Measurements from ENCODE around the gene LAMB1. TPM values are rescaled to one million over a fixed set of nuclear protein-coding genes. Genes with fewer than 3 reads are reported as not detected.

LAMB1 gene
- polyA plus RNA-seq, 4 donors = 588 to 715 (median 664) TPM

GRCh38 chr7:107999779-108000560 lies 3.0 kb downstream of the LAMB1 start:
- no peak for DNase-seq (ENCODE audit: low read depth in 4 of 4, low spot score in 3 of 4)

GRCh38 chr7:107998660-107999480 lies 4.1 kb downstream of the LAMB1 start:
- DNase-seq (ENCODE audit: low read depth in 4 of 4, low spot score in 3 of 4) = no peak

GRCh38 chr7:107998150-107998549 lies 4.8 kb downstream of the LAMB1 start:
- no peak for DNase-seq (ENCODE audit: low read depth in 4 of 4, low spot score in 3 of 4)

DNA sequence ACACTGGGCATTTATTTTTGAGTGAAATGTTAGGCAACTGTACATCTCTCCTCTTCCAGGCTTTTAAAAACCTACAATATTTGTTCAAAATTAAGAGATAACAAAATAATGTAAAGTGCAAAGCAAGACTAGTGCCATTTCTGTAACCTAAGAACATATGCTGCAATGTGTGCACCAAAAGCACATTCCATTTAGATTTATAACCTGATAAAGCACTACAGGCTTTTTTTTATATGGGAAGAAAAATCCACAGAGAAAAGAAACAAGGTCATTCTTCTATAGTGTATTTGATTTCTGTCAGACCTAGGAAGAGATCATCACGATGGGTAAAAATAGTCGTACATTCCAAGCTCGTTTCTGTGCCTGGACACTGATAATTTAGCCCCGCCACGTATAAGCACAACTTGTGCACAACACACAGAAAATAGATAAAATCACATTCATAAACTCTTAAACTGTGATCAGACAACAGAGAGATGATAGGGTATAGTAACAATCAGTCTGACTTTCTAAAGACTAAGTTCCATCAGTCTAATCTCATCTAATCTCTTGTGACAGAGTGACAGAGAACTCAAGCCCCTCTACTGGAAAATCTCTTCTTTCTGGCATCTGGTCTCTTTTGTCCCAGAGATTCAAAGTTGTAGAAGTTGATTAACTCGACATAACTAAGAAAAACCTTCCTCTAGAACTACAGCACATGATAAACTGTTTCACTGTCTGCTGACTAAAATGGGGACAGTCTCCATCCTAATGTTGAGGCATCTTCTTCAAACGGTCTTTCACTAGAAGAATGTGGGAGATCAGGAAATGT lies 6.7 kb downstream of the LAMB1 start:
- DNase-seq (ENCODE audit: low read depth in 4 of 4, low spot score in 3 of 4) = no peak

DNA sequence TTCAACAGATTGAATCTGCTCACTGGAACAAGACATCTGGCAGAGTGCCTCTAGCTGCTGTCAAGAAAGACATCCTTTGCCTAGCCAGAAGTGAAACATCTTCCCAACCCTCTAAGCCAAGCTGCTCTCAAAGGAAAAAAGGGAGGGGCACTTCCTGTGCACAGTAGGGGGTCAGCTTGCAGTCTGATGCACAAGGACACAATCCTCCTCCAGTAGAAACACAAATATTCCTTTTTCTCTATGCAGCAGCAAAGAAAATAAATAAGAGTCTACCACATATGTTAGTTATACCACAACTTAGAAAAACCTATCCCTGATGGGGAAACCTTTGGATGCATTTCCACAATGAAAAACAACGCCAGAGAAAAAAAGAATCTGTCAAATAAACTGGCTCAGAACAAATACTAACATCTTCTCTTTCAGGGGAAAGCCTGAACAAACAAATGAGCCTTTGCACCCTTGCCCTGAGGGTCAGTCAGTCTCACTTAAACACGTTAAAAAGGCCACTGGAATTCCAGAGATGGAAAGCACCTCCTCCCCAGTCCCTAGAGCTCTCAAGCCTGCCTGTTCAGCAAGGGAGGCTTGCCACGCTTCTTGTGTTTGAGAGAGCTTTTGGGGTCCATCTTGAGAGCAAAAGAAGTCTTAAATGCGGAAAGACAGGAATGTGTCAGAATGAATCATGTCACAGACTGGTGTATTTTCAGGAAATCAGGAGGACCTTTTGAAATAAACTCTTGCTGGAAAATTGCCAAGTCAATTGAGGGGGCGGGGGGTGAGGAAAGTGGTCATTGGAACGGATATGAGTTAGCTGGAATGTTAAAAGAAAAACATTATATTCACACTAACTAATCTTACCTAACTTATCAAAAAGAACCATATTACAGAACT lies 7.5 kb downstream of the LAMB1 start:
- no peak for DNase-seq (ENCODE audit: low read depth in 4 of 4, low spot score in 3 of 4)

DNA sequence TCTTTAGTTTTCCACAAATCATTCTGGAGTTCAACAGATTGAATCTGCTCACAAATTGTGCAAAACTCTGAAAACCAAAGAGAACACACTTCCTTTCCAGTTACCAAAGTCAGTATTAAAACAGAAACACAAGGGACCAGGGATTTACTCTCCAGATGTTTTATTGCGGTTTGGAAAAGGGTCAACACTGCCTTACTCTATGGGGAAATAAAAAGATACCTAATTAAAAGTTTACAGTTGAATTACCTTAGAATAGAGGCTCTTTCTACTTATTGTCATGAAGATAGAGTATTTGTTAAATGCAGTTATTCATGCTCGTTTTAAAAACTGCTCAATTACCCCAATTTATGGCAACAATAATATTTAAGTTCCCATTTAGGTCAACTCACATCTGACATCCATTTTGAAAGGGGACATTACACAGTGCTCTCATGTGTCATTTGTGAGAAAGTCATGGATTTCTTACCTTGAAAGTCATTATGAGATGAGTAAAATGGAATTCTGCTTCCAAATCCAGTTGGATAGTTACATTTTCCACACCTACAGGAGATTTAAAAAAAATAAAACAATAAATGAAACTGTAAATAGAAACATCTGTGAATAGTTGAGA lies 8.4 kb downstream of the LAMB1 start:
- DNase-seq (ENCODE audit: low read depth in 4 of 4, low spot score in 3 of 4) = no peak

GRCh38 chr7:107993891-107994291 lies 9.1 kb downstream of the LAMB1 start:
- no peak for DNase-seq (ENCODE audit: low read depth in 4 of 4, low spot score in 3 of 4)

GRCh38 chr7:107989618-107990373 lies 13.2 kb downstream of the LAMB1 start:
- no peak for DNase-seq (ENCODE audit: low read depth in 4 of 4, low spot score in 3 of 4)

DNA sequence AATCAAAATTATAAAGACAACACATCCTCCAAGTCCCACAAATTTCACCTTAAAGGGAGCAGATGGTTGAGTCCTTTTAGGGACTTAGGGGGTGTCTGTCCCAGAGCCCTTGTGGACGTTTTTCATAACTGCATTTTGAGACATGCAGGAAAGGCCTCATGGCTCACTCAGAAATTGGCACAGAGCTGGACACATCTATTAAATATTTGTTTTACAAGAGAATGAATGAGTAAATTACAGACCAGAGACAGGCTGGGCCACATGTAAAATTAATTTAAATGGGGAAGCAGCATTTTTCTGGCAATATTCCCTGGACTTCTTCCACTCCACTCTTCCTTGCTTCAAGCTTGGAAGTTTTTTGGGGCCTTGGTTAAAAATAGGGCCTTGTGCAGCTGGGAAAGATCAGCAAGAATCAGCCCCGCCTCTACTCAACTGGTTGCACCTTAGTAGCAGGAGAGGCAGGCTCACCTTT lies 20.0 kb downstream of the LAMB1 start:
- DNase-seq (ENCODE audit: low read depth in 4 of 4, low spot score in 3 of 4) = peak in 1 of 4 donors; percentile 45

DNA sequence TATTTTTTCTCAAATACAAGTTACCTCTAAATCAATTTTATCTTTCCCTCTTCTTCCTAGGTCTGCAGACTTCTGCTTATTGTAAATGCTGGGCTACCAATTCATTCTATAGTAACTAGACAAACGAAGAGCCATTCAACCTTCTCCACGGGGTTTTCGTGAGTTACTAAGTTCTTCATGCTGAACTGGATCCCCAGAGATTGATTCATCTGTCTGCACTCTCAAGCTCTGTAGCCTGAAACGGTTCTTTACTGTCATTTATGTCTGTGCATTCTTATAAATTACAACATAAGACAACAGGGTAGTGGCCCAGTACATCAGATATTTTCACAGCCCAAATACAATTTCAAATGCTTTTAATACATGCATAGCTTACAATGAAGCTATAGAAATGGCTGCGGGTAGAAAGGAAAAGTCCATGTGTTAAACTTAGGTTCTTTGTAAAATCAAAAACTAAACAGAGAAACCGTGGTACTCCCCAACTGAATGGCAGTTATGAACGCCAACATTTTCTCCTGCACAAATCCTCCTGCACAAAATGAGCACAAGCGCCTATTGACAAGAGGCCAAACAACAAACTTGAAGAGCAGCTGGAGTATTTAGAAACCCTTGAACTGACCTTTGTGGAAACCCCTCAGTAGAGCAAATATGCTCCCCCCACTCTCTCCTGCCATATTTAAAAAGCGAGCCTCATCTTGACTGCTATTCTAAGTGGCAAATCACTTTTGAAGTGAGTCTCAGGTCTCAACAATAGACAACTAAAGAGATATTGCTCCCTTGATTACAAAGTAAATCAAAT lies 20.7 kb downstream of the LAMB1 start:
- DNase-seq (ENCODE audit: low read depth in 4 of 4, low spot score in 3 of 4) = no peak

- DNase-seq (ENCODE audit: low read depth in 4 of 4, low spot score in 3 of 4) = no peak
These were observed 21.5 kb downstream of the LAMB1 start for GRCh38 chr7:107981466-107981865.

- DNase-seq (ENCODE audit: low read depth in 4 of 4, low spot score in 3 of 4) = no peak
These were observed 22.2 kb downstream of the LAMB1 start for GRCh38 chr7:107980671-107981190.

DNA sequence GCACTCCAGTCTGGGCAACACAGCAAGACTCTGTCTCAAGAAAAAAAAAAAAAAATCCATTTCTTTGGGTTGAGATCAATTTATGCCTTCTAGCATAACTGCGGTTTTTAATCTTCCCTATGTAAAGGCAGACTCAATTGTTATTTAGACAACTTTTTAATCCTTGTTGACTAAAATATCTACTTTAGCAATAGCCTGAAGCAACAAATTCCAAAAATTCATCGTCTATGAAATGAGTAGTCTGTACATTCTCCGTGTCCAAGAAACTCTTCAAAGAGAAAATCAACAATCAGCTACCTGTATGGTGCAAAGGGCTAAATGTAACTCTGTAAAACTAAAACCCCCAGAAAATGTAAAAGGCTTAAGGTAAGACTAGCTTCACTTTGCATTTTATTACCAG lies 22.8 kb downstream of the LAMB1 start:
- no peak for DNase-seq (ENCODE audit: low read depth in 4 of 4, low spot score in 3 of 4)

DNA sequence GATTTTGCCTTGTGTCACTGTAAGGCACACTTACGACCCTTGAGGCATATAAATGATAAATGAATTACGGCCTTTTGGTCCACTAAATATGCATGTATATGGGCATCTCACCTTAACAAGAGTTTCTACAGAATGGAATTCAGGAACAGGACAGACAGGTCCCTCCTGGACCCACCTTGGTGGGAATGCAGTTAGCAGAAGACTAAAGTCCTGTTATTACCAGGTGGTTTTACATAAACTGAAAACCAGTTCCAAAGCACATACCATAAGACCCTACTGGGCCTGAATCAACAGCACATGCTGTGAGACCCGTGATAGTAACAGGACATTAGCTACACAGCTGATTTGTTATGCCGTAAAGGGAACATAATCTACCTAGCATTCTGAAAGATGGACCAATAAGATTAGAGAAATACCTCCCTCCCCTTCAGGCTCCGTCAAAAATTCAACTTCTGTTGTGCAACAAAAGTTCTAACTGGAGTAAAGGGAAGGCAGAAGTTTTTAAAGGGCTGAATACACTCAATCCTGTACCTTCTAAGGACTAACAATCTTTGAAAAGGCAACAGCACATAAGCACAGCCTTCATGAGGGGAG lies 24.0 kb downstream of the LAMB1 start:
- DNase-seq (ENCODE audit: low read depth in 4 of 4, low spot score in 3 of 4) = no peak

- no peak for DNase-seq (ENCODE audit: low read depth in 4 of 4, low spot score in 3 of 4)
These were observed 25.9 kb downstream of the LAMB1 start for GRCh38 chr7:107977048-107977447.

- DNase-seq (ENCODE audit: low read depth in 4 of 4, low spot score in 3 of 4) = no peak
These were observed 26.3 kb downstream of the LAMB1 start for GRCh38 chr7:107976620-107977019.

- DNase-seq (ENCODE audit: low read depth in 4 of 4, low spot score in 3 of 4) = no peak
These were observed 27.5 kb downstream of the LAMB1 start for GRCh38 chr7:107975394-107976013.
